ENCODE data around the gene TEF.

- TF ChIP-seq EZH2 (IDR thresholded peaks at IDR 0.05; ENCODE audit: low read length, missing control alignments) (no peak), CTCF (conservative IDR thresholded peaks at IDR 0.05 in 1 of 2, IDR thresholded peaks at IDR 0.05 in 1 of 2; ENCODE audit: low read depth in 1 of 2, low read length in 2 of 2) (no peak)
These were observed 12.2 kb downstream of the TEF start for GRCh38 chr22:41394012-41394356.

Measured in fibroblast of lung (primary cell).